GM23338 (cell line): ENCODE results near the gene NTRK3. TPM values are rescaled to one million over a fixed set of nuclear protein-coding genes. Genes with fewer than 3 reads are reported as not detected.

ENCODE experiments used
- ATAC-seq: fragments of 200-7000 bp; cut with Tn5 transposase; 3 replicates; pipeline ENCODE4 v1.9.1; 2020
- DNase-seq: peaks from one replicate; pipeline ENCODE4 v3.0.0-alpha.2; 2015; ENCODE audit warnings: low spot score
- H2AFZ ChIP-seq: fragments of 200-600 bp; sonication (generic); 2 replicates; pipeline ENCODE4 v1.8.0; 2016; ENCODE audit warnings: antibody characterized with exemption, mild to moderate bottlenecking, moderate library complexity
- H3F3A ChIP-seq: fragments of 200-600 bp; sonication (generic); replicated peaks from 2 replicates; pipeline ENCODE4 v1.8.0; 2017; ENCODE audit warnings: antibody characterized with exemption, mixed run types, low read depth
- H3K27ac ChIP-seq: fragments of 200-600 bp; sonication (generic); 2 replicates; pipeline ENCODE4 v1.6.1; 2016; ENCODE audit warnings: low read depth
- H3K27me3 ChIP-seq: fragments of 200-600 bp; sonication (generic); 2 replicates; pipeline ENCODE4 v1.8.0; 2016; ENCODE audit warnings: mild to moderate bottlenecking, mixed run types, moderate library complexity; ENCODE audit not compliant: insufficient read depth
- H3K36me3 ChIP-seq: fragments of 200-600 bp; sonication (generic); 2 replicates; pipeline ENCODE4 v1.8.0; 2016; ENCODE audit warnings: mild to moderate bottlenecking; ENCODE audit not compliant: insufficient read depth
- H3K4me1 ChIP-seq: fragments of 200-600 bp; sonication (generic); 2 replicates; pipeline ENCODE4 v1.8.0; 2016; ENCODE audit warnings: mild to moderate bottlenecking, moderate library complexity; ENCODE audit not compliant: insufficient read depth
- H3K4me2 ChIP-seq: fragments of 200-600 bp; sonication (generic); 2 replicates; pipeline ENCODE4 v1.7.1; 2017; ENCODE audit warnings: mixed run types
- H3K4me3 ChIP-seq: fragments of 200-600 bp; sonication (generic); 2 replicates; pipeline ENCODE4 v1.6.1; 2016; ENCODE audit warnings: mixed run types
- H3K79me2 ChIP-seq: fragments of 200-600 bp; sonication (generic); replicated peaks from 2 replicates; pipeline ENCODE4 v1.8.0; 2017; ENCODE audit warnings: mild to moderate bottlenecking; ENCODE audit not compliant: insufficient read depth
- H3K9me2 ChIP-seq: fragments of 200-600 bp; sonication (generic); 2 replicates; pipeline ENCODE4 v1.8.0; 2017; ENCODE audit not compliant: insufficient read depth
- H4K20me1 ChIP-seq: fragments of 200-600 bp; sonication (generic); replicated peaks from 2 replicates; pipeline ENCODE4 v1.8.0; 2017; ENCODE audit warnings: mild to moderate bottlenecking; ENCODE audit not compliant: insufficient read depth
- H3K27ac Mint-ChIP-seq: 2 replicates; pipeline ENCODE4 v1.8.0; 2020; ENCODE audit warnings: inconsistent platforms, mild to moderate bottlenecking, moderate library complexity, mixed read lengths
- H3K27me3 Mint-ChIP-seq: 3 replicates; pipeline ENCODE4 v1.8.0; 2022; ENCODE audit warnings: low read depth, mild to moderate bottlenecking, moderate library complexity, mixed read lengths, inconsistent platforms; ENCODE audit not compliant: insufficient read depth, poor library complexity
- H3K36me3 Mint-ChIP-seq: 3 replicates; pipeline ENCODE4 v1.8.0; 2021; ENCODE audit warnings: low read depth, mild to moderate bottlenecking, inconsistent platforms, moderate library complexity, mixed read lengths
- H3K4me1 Mint-ChIP-seq: 3 replicates; pipeline ENCODE4 v1.8.0; 2020; ENCODE audit warnings: mild to moderate bottlenecking, inconsistent platforms, mixed read lengths
- H3K4me3 Mint-ChIP-seq: 3 replicates; pipeline ENCODE4 v1.8.0; 2021; ENCODE audit warnings: moderate library complexity, mild to moderate bottlenecking, inconsistent platforms, mixed read lengths
- H3K9me3 Mint-ChIP-seq: 3 replicates; pipeline ENCODE4 v1.8.0; 2020; ENCODE audit warnings: moderate library complexity, mild to moderate bottlenecking, inconsistent platforms, mixed read lengths
- CREB1 ChIP-seq: fragments of 250-450 bp; sonication (Bioruptor Pico); IDR thresholded peaks from 2 replicates; pipeline ENCODE4 v1.5.0; 2020; ENCODE audit warnings: low read depth, mild to moderate bottlenecking, moderate library complexity
- EZH2phosphoT487 ChIP-seq: fragments of 200-600 bp; sonication (generic); IDR thresholded peaks from one replicate; pipeline ENCODE4 v1.8.1; 2018; ENCODE audit warnings: antibody characterized with exemption; ENCODE audit not compliant: unreplicated experiment
- JUNB ChIP-seq: IDR thresholded peaks from one replicate; pipeline ENCODE4 v1.6.1; 2016; ENCODE audit warnings: antibody characterized with exemption; ENCODE audit not compliant: unreplicated experiment
- ZNF114 ChIP-seq: fragments of 250-450 bp; sonication (Bioruptor Pico); IDR thresholded peaks from 2 replicates; pipeline ENCODE4 v1.5.0; 2020; ENCODE audit warnings: mild to moderate bottlenecking, moderate library complexity
- ZNF462 ChIP-seq: fragments of 250-450 bp; sonication (Bioruptor Pico); IDR thresholded peaks from 2 replicates; pipeline ENCODE4 v1.5.0; 2020; ENCODE audit warnings: mild to moderate bottlenecking, moderate library complexity
- polyA plus RNA-seq: library from polyadenylated mRNA; unstranded; fragments of >200 nt; fragmentation: Nextera tagmentation; extraction: Ambion mirVana; gene quantifications from 2 replicates; pipeline ENCODE4 v1.2.1, GENCODE V29; 2016
- total RNA-seq: library from RNA; depleted of rRNA; stranded (reverse); fragments of >200 nt; shearing (Covaris generic); gene quantifications from 2 replicates; pipeline ENCODE4 v1.2.3, GENCODE V29; 2014

Gene NTRK3
- total and polyA plus RNA-seq, 2 experiments from 2014 or later = 3.1 to 5.3 TPM

- H4K20me1 ChIP-seq = no peaks in the 10 kb centered on the region
- Mint-ChIP-seq H3K4me3 (no peak overlapping the region), H3K4me1 (peaks cover 29% of the 10 kb centered on the region), H3K36me3 (no peaks in the 10 kb centered on the region), H3K9me3 (no peaks in the 10 kb centered on the region), H3K27ac (no peak overlapping the region), H3K27me3 (peaks cover 16% of the 10 kb centered on the region)
- no peaks in the 10 kb centered on the region for H3F3A ChIP-seq
- H3K36me3 ChIP-seq = no peaks in the 10 kb centered on the region
- H3K79me2 ChIP-seq = no peaks in the 10 kb centered on the region
- no peak overlapping the region for H3K4me3 ChIP-seq
- H3K27me3 ChIP-seq = no peaks in the 10 kb centered on the region
- TF ChIP-seq JUNB = no peak
- TF ChIP-seq EZH2phosphoT487 = no peak
- TF ChIP-seq ZNF114 = no peak
- TF ChIP-seq CREB1 (CRISPR knock-in tag) = no peak
- TF ChIP-seq ZNF462 (CRISPR knock-in tag) = no peak
- no peaks in the 10 kb centered on the region for H3K9me2 ChIP-seq
- H2AFZ ChIP-seq = no peak overlapping the region
- H3K4me2 ChIP-seq = no peak overlapping the region
- ATAC-seq = no peak
- no peak overlapping the region for H3K27ac ChIP-seq
- peaks cover 13% of the 10 kb centered on the region; the same call in 1 of the 2 replicates for H3K4me1 ChIP-seq
- no peak for DNase-seq
Observed at GRCh38 chr15:88075102-88075501, 181.4 kb downstream of the NTRK3 start.

- no peaks in the 10 kb centered on the region for H3F3A ChIP-seq
- H3K4me1 Mint-ChIP-seq = peaks cover 31% of the 10 kb centered on the region
- no peaks in the 10 kb centered on the region for H3K36me3 ChIP-seq
- no peak overlapping the region for H3K27ac Mint-ChIP-seq
- H3K27me3 Mint-ChIP-seq = peaks cover 16% of the 10 kb centered on the region
- TF ChIP-seq EZH2phosphoT487 (no peak), ZNF462 (CRISPR knock-in tag) (no peak)
- no peak for ATAC-seq
- no peaks in the 10 kb centered on the region for H3K27me3 ChIP-seq
- H3K4me1 ChIP-seq = peaks cover 13% of the 10 kb centered on the region; the same call in 1 of the 2 replicates
- H3K27ac ChIP-seq = no peak overlapping the region
- no peaks in the 10 kb centered on the region for H3K79me2 ChIP-seq
- no peak overlapping the region for H3K4me3 ChIP-seq
- H3K4me2 ChIP-seq = peak overlapping the region; percentile 32; the same call in 1 of the 2 replicates
- H3K9me3 Mint-ChIP-seq = no peaks in the 10 kb centered on the region
- no peaks in the 10 kb centered on the region for H3K9me2 ChIP-seq
- no peak overlapping the region for H2AFZ ChIP-seq
- H4K20me1 ChIP-seq = no peaks in the 10 kb centered on the region
- DNase-seq = no peak
- no peaks in the 10 kb centered on the region for H3K36me3 Mint-ChIP-seq
- no peak overlapping the region for H3K4me3 Mint-ChIP-seq
Observed at GRCh38 chr15:88074386-88074785, 182.2 kb downstream of the NTRK3 start.
